ENCODE results near the gene ZNF45.

DNA sequence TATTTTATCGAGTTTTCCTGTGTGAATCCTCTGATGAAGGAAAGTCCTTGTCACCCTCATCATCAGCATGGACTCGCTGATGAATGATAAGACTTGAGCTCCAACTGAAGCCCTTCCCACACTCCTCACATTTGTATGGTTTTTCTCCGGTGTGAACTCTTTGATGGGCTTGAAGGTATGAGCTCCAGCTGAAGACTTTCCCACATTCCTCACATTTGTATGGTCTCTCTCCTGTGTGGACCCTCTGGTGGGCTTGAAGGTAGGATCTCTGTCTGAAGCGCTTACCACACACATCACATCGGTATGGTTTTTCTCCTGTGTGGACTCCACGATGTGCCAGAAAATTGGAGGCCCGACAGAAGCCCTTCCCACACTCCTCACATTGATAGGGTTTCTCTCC is 21.7 kb downstream of the ZNF45 start:
- TF ChIP-seq CTCF (CRISPR knock-in tag; IDR thresholded peaks at IDR 0.05) (no peak), ZNF773 (CRISPR knock-in tag; IDR thresholded peaks at IDR 0.05; ENCODE audit: borderline replicate concordance) (no peak), IRF9 (CRISPR knock-in tag; IDR thresholded peaks at IDR 0.05; ENCODE audit: borderline replicate concordance) (no peak), MAFK (conservative IDR thresholded peaks at IDR 0.05 in 1 of 2, IDR thresholded peaks at IDR 0.05 in 1 of 2; ENCODE audit: low read length in 2 of 2) (no peak), FOXA1 (IDR thresholded peaks at IDR 0.05) (no peak), FOXA1 (CRISPR knock-in tag; IDR thresholded peaks at IDR 0.05) (no peak), EHMT2 (IDR thresholded peaks at IDR 0.05; ENCODE audit: borderline replicate concordance, low read depth, low read length) (no peak), TARDBP (CRISPR knock-in tag; IDR thresholded peaks at IDR 0.05) (no peak), ZNF513 (CRISPR knock-in tag; conservative IDR thresholded peaks at IDR 0.05) (no peak), ZNF660 (CRISPR knock-in tag; IDR thresholded peaks at IDR 0.05; ENCODE audit: borderline replicate concordance, low read depth) (no peak), ZNF350 (CRISPR knock-in tag; IDR thresholded peaks at IDR 0.05; ENCODE audit: borderline replicate concordance, low read depth) (no peak)
- TF ChIP-seq, protein P1, sequence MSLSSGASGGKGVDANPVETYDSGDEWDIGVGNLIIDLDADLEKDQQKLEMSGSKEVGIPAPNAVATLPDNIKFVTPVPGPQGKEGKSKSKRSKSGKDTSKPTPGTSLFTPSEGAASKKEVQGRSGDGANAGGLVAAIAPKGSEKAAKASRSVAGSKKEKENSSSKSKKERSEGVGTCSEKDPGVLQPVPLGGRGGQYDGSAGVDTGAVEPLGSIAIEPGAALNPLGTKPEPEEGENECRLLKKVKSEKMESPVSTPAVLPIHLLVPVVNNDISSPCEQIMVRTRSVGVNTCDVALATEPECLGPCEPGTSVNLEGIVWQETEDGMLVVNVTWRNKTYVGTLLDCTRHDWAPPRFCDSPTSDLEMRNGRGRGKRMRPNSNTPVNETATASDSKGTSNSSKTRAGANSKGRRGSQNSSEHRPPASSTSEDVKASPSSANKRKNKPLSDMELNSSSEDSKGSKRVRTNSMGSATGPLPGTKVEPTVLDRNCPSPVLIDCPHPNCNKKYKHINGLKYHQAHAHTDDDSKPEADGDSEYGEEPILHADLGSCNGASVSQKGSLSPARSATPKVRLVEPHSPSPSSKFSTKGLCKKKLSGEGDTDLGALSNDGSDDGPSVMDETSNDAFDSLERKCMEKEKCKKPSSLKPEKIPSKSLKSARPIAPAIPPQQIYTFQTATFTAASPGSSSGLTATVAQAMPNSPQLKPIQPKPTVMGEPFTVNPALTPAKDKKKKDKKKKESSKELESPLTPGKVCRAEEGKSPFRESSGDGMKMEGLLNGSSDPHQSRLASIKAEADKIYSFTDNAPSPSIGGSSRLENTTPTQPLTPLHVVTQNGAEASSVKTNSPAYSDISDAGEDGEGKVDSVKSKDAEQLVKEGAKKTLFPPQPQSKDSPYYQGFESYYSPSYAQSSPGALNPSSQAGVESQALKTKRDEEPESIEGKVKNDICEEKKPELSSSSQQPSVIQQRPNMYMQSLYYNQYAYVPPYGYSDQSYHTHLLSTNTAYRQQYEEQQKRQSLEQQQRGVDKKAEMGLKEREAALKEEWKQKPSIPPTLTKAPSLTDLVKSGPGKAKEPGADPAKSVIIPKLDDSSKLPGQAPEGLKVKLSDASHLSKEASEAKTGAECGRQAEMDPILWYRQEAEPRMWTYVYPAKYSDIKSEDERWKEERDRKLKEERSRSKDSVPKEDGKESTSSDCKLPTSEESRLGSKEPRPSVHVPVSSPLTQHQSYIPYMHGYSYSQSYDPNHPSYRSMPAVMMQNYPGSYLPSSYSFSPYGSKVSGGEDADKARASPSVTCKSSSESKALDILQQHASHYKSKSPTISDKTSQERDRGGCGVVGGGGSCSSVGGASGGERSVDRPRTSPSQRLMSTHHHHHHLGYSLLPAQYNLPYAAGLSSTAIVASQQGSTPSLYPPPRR (CRISPR knock-in tag; IDR thresholded peaks at IDR 0.05; ENCODE audit: borderline replicate concordance) = no peak
